ENCODE results near the gene BRINP1.

BRINP1 gene

DNA sequence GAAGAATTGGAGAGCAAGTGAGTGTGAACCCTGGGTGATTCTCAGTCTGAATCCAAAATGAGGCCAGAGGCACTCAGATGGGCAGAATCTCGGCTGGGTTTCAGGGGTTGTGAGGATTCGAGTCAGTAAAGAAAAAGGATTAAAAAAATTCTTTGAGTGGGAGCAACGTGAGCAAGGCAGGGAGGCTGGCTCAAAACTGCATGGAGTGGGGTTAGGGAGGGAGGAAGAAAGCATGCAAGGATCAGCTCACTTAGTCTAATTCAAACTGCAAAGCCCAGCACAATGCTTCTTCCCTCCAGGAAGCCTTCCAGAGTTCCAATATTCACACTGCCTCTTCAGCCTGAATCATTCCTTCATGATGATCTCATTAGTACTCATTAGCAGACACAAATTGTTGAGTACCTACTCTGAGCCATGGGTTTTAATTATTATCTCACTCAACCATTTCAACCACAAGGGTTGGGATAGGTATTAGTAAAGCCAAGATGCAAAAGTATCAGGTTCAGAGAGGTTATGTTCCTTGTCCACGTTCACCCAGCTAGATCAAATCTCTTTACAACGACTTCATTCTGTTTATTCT is 95.8 kb downstream of the BRINP1 start:
- H3K9me3 Mint-ChIP-seq, result peaks cover 4% of the 10 kb centered on the region
- peaks cover 4% of the 10 kb centered on the region for H3K27me3 Mint-ChIP-seq
- no peak overlapping the region for H3K27ac Mint-ChIP-seq
- H3K4me1 Mint-ChIP-seq, result no peaks in the 10 kb centered on the region
- no peak overlapping the region for H3K4me3 Mint-ChIP-seq
- no peaks in the 10 kb centered on the region for H3K36me3 Mint-ChIP-seq

DNA sequence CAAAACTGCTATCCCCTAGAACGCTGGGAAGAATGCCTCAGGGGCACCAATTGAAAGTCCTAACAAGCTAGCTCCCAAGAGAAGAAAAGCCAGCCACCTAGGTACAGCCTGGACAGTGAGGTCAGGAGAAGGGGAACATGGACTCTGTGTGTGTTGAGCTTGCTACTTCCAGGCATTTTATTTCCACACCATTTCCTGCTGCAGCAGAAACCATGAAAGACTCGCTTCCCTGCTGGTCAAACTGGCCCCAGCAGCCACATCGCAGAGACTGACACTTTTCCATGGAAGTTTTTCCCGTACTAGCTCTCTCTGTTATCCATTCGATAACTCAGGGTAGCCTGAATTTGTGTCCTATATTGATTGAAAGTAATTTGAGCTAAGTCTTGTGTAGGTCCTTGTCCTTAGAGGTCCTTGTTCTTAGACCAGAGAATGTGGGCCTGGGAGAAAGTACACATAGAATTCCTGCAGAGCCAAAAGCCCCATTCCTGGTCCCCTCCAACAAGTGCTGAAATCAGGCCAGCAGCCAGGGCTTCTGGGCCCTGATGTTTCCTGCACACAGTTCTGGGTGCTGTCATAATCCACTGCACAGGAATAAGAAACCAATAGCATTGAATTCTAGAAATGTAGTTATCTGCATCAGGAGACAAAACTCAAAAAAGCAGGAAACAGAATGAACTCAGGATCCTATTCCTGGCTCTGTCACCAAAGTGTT is 96.6 kb downstream of the BRINP1 start:
- H3K27ac Mint-ChIP-seq, result no peak overlapping the region
- no peaks in the 10 kb centered on the region for H3K27me3 Mint-ChIP-seq
- H3K4me3 Mint-ChIP-seq, result no peak overlapping the region
- peaks cover 4% of the 10 kb centered on the region for H3K9me3 Mint-ChIP-seq
- no peaks in the 10 kb centered on the region for H3K4me1 Mint-ChIP-seq
- no peaks in the 10 kb centered on the region for H3K36me3 Mint-ChIP-seq

- Mint-ChIP-seq H3K4me1 (no peaks in the 10 kb centered on the region), H3K36me3 (no peaks in the 10 kb centered on the region), H3K4me3 (no peak overlapping the region), H3K9me3 (peaks cover 4% of the 10 kb centered on the region), H3K27me3 (no peaks in the 10 kb centered on the region), H3K27ac (no peak overlapping the region)
Measured at GRCh38 chr9:119268985-119269384, 100.2 kb downstream of the BRINP1 start.

- Mint-ChIP-seq H3K4me1 (no peaks in the 10 kb centered on the region), H3K27ac (no peak overlapping the region), H3K9me3 (peaks cover 4% of the 10 kb centered on the region), H3K4me3 (no peak overlapping the region), H3K27me3 (no peaks in the 10 kb centered on the region), H3K36me3 (no peaks in the 10 kb centered on the region)
Measured at GRCh38 chr9:119264165-119264564, 105.1 kb downstream of the BRINP1 start.

GRCh38 chr9:119257592-119257991 is 111.6 kb downstream of the BRINP1 start:
- Mint-ChIP-seq H3K27me3 (no peaks in the 10 kb centered on the region), H3K4me1 (no peaks in the 10 kb centered on the region), H3K9me3 (no peaks in the 10 kb centered on the region), H3K36me3 (no peaks in the 10 kb centered on the region), H3K4me3 (no peak overlapping the region), H3K27ac (no peak overlapping the region)

DNA sequence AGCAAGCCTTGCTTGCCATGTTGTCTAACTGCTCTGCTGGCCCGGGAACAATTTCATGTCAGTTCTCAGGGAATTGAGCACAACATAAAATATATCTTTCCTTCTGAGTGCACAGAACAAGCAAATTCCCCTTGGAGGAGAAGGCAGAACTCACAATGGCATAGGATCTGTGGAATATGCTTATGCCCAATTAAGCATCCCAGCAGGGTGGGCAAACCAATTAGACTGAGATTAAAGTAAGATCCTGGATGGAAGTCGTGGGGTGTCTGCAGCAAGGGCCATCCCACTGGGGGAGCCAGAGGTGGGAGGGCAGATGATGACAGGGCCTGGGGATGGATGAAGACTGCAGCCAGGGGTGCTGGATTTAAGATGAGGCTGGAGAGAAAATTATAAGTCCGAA is 114.1 kb downstream of the BRINP1 start:
- Mint-ChIP-seq H3K4me1 (no peaks in the 10 kb centered on the region), H3K36me3 (no peaks in the 10 kb centered on the region), H3K27ac (no peak overlapping the region), H3K27me3 (no peaks in the 10 kb centered on the region), H3K9me3 (no peaks in the 10 kb centered on the region), H3K4me3 (no peak overlapping the region)

DNA sequence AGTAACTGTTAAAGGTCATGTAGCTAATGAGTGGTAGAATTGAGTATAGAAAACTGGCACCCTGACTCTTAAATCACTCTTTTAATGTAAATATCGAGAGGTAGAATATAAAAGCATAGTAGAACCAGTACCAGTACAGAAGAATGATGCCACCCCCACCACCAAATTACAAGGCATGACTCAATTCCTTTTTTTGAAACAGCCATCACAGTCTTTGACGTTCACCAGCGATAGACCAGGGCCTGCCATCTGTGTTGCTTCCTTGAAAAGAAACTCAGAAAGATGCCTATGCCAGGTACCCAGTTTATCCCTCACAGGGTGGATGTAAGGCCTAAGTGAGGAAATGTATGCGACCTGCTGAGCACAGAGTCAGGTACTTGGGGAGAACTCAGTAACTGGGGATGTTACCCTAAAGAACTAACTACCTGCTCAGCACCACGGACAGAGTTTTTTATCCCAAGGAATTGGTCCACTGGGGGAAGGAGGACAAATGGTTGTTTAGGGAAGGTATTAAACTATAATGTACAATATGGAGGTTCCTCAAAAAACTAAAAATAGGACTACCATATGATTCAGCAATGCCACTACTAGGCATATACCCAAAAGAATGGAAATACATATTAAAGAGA is 116.5 kb downstream of the BRINP1 start:
- H3K9me3 Mint-ChIP-seq, result no peaks in the 10 kb centered on the region

DNA sequence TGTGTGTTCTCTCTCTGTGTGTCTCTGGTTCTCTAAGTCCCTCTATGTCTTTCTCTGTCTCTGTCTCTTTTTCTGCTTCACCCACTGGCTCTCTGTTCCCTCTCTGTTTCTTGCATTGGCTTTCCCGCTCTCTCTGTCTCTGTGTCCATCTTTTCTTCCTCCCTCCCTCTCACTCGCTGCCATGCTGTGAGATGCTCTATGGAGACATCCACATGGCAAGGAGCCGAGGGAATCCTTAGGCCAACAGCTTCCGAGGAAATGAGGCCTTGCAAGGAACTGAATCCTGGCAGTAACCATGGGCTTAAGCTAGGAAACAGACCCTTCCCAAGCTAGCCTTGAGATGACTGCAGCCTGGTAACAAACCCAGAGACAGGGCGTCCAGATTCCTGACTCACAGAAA is 117.3 kb downstream of the BRINP1 start:
- H3K9me3 Mint-ChIP-seq, result no peaks in the 10 kb centered on the region
- no peaks in the 10 kb centered on the region for H3K36me3 Mint-ChIP-seq
- H3K4me1 Mint-ChIP-seq, result no peaks in the 10 kb centered on the region
- H3K4me3 Mint-ChIP-seq, result no peak overlapping the region
- no peak overlapping the region for H3K27ac Mint-ChIP-seq
- no peaks in the 10 kb centered on the region for H3K27me3 Mint-ChIP-seq

More for the DNA sequence above, 116.5 kb downstream of the BRINP1 start:
- Mint-ChIP-seq H3K36me3 (no peaks in the 10 kb centered on the region), H3K4me1 (no peaks in the 10 kb centered on the region), H3K27ac (no peak overlapping the region), H3K27me3 (no peaks in the 10 kb centered on the region), H3K4me3 (no peak overlapping the region)

DNA sequence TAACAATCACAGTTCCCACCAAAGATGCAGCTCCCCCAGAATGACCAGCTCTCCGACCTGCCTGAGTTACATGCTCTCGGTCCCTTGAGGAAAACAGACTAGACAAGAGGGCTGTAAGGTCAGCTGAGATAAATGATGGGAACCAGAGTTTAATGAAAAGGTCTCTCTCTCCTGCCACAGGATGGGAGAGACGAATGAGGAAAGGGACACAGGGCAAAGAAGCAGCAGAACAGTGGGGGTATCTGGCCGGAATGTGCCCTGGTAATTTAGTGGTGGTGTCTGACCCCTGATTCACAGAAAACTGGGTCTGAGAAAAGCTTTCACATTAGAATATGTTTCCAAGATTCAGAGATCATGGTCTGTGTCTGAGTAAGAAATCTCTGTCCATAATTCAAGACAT is 118.5 kb downstream of the BRINP1 start:
- Mint-ChIP-seq H3K27ac (no peak overlapping the region), H3K4me3 (no peak overlapping the region), H3K27me3 (no peaks in the 10 kb centered on the region), H3K9me3 (no peaks in the 10 kb centered on the region), H3K36me3 (no peaks in the 10 kb centered on the region), H3K4me1 (no peaks in the 10 kb centered on the region)

GRCh38 chr9:119240546-119240945 is 128.7 kb downstream of the BRINP1 start:
- H3K27ac Mint-ChIP-seq, result no peak overlapping the region
- H3K4me1 Mint-ChIP-seq, result no peaks in the 10 kb centered on the region
- H3K9me3 Mint-ChIP-seq, result no peaks in the 10 kb centered on the region
- no peaks in the 10 kb centered on the region for H3K27me3 Mint-ChIP-seq
- no peaks in the 10 kb centered on the region for H3K36me3 Mint-ChIP-seq
- H3K4me3 Mint-ChIP-seq, result no peak overlapping the region

- H3K36me3 Mint-ChIP-seq, result no peaks in the 10 kb centered on the region
- H3K27ac Mint-ChIP-seq, result no peak overlapping the region
- peaks cover 7% of the 10 kb centered on the region for H3K9me3 Mint-ChIP-seq
- H3K4me3 Mint-ChIP-seq, result no peak overlapping the region
- H3K27me3 Mint-ChIP-seq, result no peaks in the 10 kb centered on the region
- H3K4me1 Mint-ChIP-seq, result no peaks in the 10 kb centered on the region
Measured at GRCh38 chr9:119234636-119235035, 134.6 kb downstream of the BRINP1 start.

DNA sequence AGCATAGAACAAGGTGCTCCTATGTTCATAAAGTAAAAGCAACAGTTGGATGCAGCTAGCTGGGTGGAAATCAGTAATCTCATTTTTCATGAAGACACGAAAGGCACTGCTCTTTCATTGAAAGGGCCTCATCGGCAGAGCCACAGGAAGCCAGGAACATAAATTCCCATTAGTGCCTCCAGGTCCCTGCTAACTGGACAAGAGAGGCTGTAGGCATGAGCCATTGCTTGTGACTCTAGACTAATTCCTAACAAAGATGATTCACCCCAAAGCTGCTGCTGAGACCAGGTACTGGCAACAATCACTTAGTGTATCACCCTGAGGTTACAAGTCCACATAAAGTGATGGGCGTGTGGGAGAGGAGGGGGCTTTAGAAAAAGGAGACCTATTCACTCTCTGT is 141.8 kb downstream of the BRINP1 start:
- Mint-ChIP-seq H3K27me3 (no peaks in the 10 kb centered on the region), H3K27ac (no peak overlapping the region), H3K9me3 (no peaks in the 10 kb centered on the region), H3K36me3 (no peaks in the 10 kb centered on the region), H3K4me3 (no peak overlapping the region), H3K4me1 (no peaks in the 10 kb centered on the region)

DNA sequence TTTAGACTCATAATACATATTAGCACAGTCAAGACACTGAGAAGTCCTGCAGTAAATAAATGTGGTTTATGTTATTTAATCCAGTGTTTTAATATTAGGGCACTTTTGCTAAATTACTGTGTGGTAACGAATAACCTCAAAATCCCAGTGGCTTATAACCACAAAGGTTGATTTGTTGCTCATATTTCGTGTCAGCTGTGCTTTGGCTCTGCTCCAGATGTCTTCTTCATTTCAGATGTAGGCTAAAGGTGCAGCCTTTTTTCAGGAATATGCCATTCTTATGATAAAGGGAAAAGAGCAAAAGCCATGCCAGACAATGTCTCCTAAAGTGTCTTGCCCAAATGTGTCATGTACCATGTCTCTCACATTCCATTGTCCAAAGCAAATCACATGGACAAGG is 144.8 kb downstream of the BRINP1 start:
- Mint-ChIP-seq H3K9me3 (no peaks in the 10 kb centered on the region), H3K27me3 (no peaks in the 10 kb centered on the region), H3K36me3 (no peaks in the 10 kb centered on the region), H3K4me3 (no peak overlapping the region), H3K4me1 (no peaks in the 10 kb centered on the region), H3K27ac (no peak overlapping the region)

- Mint-ChIP-seq H3K9me3 (no peaks in the 10 kb centered on the region), H3K4me1 (no peaks in the 10 kb centered on the region), H3K36me3 (no peaks in the 10 kb centered on the region), H3K27me3 (no peaks in the 10 kb centered on the region), H3K27ac (no peak overlapping the region), H3K4me3 (no peak overlapping the region)
Measured at GRCh38 chr9:119221276-119221675, 148.0 kb downstream of the BRINP1 start.

DNA sequence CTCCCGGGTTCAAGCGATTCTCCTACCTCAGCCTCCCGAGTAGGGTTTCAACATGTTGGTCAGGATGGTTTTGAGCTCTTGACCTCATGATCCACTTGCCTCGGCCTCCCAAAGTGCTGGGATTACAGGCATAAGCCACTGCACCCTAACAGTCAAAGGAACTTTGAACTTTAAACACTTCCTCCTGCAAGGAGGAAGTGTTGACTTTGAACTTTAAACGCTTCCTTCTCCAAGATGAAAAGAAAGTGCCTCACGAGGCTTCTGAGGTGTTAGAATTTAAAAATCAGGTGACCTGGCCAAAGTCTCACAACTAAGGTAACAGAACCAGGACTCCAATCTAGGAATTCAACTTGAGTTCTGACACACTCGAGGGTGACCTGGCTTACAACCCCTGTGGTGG is 150.9 kb downstream of the BRINP1 start:
- no peak overlapping the region for H3K4me3 Mint-ChIP-seq
- no peaks in the 10 kb centered on the region for H3K4me1 Mint-ChIP-seq
- no peaks in the 10 kb centered on the region for H3K36me3 Mint-ChIP-seq
- H3K27ac Mint-ChIP-seq, result no peak overlapping the region
- H3K9me3 Mint-ChIP-seq, result no peaks in the 10 kb centered on the region
- H3K27me3 Mint-ChIP-seq, result no peaks in the 10 kb centered on the region

GRCh38 chr9:119216651-119217331 is 152.4 kb downstream of the BRINP1 start:
- H3K36me3 Mint-ChIP-seq, result no peaks in the 10 kb centered on the region
- H3K4me3 Mint-ChIP-seq, result no peak overlapping the region
- H3K4me1 Mint-ChIP-seq, result no peaks in the 10 kb centered on the region
- H3K27me3 Mint-ChIP-seq, result no peaks in the 10 kb centered on the region
- H3K9me3 Mint-ChIP-seq, result no peaks in the 10 kb centered on the region
- H3K27ac Mint-ChIP-seq, result no peak overlapping the region
